Small intestine (tissue), 7 donors: ENCODE data around the gene SNTG2. TPM values are rescaled to one million over a fixed set of nuclear protein-coding genes. Genes with fewer than 3 reads are reported as not detected.

Experiments
- DNase-seq, 2 donors: peaks; one replicate each; pipeline versions ENCODE4 v3.0.0 to v3.0.0-alpha.2; 2013
- FAIRE-seq: peaks from 2 replicates; lab custom pipeline; 2012; peaks lifted over from hg19 to GRCh38; lab: Jason Lieb, UNC
- H3K27ac ChIP-seq, 3 donors: one replicate each; pipeline ENCODE4 v1.5.1; 2013; ENCODE audit warnings: low read length in 2 of 3, mild to moderate bottlenecking in 2 of 3, control low read depth in 1 of 3, inconsistent platforms in 1 of 3, low read depth in 1 of 3, moderate library complexity in 1 of 3
- H3K27me3 ChIP-seq, 3 donors: one replicate each; pipeline ENCODE4 v1.6.1; 2013; ENCODE audit warnings: low read length in 3 of 3, inconsistent platforms in 1 of 3; ENCODE audit not compliant: control insufficient read depth in 3 of 3, insufficient read depth in 3 of 3
- H3K36me3 ChIP-seq, 3 donors: one replicate each; pipeline ENCODE4 v1.6.1; 2013; ENCODE audit warnings: low read length in 3 of 3, inconsistent platforms in 1 of 3, low read depth in 1 of 3, mild to moderate bottlenecking in 1 of 3, moderate library complexity in 1 of 3; ENCODE audit not compliant: control insufficient read depth in 3 of 3, insufficient read depth in 2 of 3
- H3K4me1 ChIP-seq, 3 donors: one replicate each; pipeline ENCODE4 v1.6.1; 2013; ENCODE audit warnings: low read length in 2 of 3, inconsistent platforms in 1 of 3, low read depth in 1 of 3, mild to moderate bottlenecking in 1 of 3, moderate library complexity in 1 of 3; ENCODE audit not compliant: control insufficient read depth in 3 of 3, insufficient read depth in 2 of 3
- H3K4me3 ChIP-seq, 3 donors: one replicate each; pipeline ENCODE4 v1.5.1; 2013; ENCODE audit warnings: low read length in 3 of 3, control low read depth in 1 of 3, inconsistent platforms in 1 of 3, low read depth in 1 of 3, mild to moderate bottlenecking in 1 of 3, moderate library complexity in 1 of 3
- H3K9me3 ChIP-seq, 2 donors: one replicate each; pipeline ENCODE4 v1.6.1; 2013; ENCODE audit warnings: low read depth in 1 of 2, low read length in 1 of 2; ENCODE audit not compliant: control insufficient read depth in 2 of 2, insufficient read depth in 1 of 2
- WGBS, 3 donors: extraction: QIAGEN DNeasy Blood & Tissue Kit; methylation state at CpG; one replicate each; pipeline ENCODE4 v1.1.7; 2013; 5-methylcytosine and 5-hydroxymethylcytosine counted together
- polyA plus RNA-seq, 4 donors: library from polyadenylated mRNA; stranded (reverse) in 3 of 4; unstranded in 1 of 4; fragments of 200-250 nt in 3 of 4; fragments of 120-200 nt in 1 of 4; gene quantifications; one replicate each; pipeline versions ENCODE4 v1.2.1 to v1.2.3, GENCODE V29; 2013
- donor health status: healthy with polysubstance abuse.
- donor health status: control.
- donor health status: control.
- donor health status: Bipolar disorder and iron deficiency.
- donor health status: healthy.

The SNTG2 gene
- polyA plus RNA-seq, 4 donors = 0.25 to 1.1 (median 0.54) TPM; not detected in 1

DNA sequence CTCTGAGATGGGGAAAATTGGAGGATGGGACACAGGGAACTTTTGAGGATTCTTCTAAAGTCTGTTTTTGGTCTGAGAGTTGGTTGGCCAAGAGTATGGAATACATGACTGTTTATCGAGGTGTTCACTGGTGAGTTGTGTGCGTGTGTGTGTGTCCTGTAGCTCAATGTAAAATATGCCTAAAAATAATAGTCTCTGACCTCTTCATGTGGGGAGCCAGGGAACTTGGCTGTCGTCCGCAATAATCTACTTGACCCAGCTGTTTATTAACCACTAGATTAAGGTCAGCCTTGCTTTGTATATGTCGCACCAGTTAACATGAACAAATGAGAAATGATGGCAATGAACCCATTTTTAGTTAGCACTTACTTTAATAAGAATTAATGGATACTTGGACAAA is 285.2 kb downstream of the SNTG2 start:
- H3K27me3 ChIP-seq = no peaks in the 10 kb centered on the region
- 68 to 74% (median 69%) methylated on average over 5 of the region's 5 CpGs for WGBS, 3 donors
- no peak overlapping the region for H3K4me3 ChIP-seq
- no peak overlapping the region for H3K27ac ChIP-seq
- FAIRE-seq (no peak), DNase-seq (no peak)
- no peaks in the 10 kb centered on the region for H3K4me1 ChIP-seq
- H3K36me3 ChIP-seq = no peaks in the 10 kb centered on the region
- no peaks in the 10 kb centered on the region for H3K9me3 ChIP-seq

DNA sequence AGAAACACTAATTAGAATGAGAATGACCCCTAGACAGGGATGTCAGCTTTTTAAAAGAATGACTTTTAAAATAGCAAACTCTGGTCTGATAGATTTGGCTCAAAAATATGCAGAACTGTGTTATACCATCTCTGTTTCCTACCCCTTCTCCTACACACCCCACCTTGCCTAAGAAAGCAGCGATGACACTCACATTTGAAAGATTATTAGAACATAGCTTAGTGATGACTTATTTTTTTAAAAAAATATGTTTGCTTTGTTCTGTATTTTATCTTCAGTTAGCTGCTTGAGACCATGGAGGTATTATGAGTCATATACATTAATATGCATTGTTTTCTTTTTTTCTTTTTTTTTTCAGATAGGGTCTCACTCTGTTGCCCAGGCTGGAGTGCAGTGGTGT is 286.0 kb downstream of the SNTG2 start:
- FAIRE-seq (no peak), DNase-seq (no peak)
- Histone ChIP-seq H3K27ac (no peak overlapping the region), H3K27me3 (no peaks in the 10 kb centered on the region), H3K4me3 (no peak overlapping the region), H3K9me3 (no peaks in the 10 kb centered on the region), H3K4me1 (no peaks in the 10 kb centered on the region), H3K36me3 (no peaks in the 10 kb centered on the region)
- WGBS, 3 donors = 89 to 94% (median 89%) methylated on average over 1 of the region's 1 CpG

DNA sequence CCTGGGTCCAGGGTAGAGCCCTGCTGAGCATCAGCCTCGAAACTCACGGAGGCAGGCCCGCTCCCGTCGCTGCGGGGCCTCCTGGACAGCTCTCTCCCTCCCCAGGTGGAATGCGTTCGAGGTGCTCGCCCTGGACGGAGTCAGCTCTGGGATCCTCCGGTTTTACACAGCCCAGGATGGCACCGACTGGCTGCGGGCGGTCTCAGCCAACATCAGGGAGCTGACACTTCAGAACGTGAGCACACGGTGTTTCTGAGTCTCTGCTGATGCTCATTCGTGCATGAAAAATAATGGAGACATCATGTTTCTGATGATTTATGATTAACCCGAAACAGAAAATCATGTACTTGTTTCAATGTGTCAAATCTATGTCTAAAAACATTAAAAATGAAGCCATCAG is 287.1 kb downstream of the SNTG2 start:
- H3K27ac ChIP-seq = no peak overlapping the region
- FAIRE-seq = no peak
- H3K4me3 ChIP-seq = no peak overlapping the region
- H3K4me1 ChIP-seq = no peaks in the 10 kb centered on the region
- 80 to 85% (median 81%) methylated on average over 18 of the region's 18 CpGs for WGBS, 3 donors
- no peak for DNase-seq
- H3K9me3 ChIP-seq = no peaks in the 10 kb centered on the region
- H3K27me3 ChIP-seq = no peaks in the 10 kb centered on the region
- H3K36me3 ChIP-seq = no peaks in the 10 kb centered on the region

DNA sequence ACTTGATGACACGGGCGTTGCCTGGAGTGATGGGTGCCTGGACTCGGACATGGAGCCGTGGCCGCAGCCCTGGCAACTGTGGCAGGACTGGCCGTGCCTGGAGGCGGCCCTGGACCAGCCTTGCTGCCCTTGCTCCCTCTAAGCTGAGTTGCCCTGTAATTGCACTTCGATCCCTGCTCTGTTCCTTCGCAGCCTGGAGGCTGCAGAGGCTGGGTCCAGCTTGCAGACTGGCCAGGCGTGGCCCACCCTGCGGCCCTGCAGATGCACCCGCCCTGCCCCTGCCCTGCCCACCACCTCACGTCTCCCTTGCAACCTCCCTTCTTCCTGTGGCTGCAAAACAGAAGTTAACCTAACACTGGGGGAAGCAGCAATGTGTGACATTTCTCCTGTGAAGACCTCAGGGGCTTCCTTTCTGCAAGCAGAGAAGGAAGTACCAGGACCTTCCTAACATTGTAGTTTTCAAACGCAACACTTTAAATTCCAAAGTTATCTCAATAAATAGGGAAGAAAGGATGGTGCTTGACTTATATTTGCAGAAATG is 288.0 kb downstream of the SNTG2 start:
- FAIRE-seq = no peak

DNA sequence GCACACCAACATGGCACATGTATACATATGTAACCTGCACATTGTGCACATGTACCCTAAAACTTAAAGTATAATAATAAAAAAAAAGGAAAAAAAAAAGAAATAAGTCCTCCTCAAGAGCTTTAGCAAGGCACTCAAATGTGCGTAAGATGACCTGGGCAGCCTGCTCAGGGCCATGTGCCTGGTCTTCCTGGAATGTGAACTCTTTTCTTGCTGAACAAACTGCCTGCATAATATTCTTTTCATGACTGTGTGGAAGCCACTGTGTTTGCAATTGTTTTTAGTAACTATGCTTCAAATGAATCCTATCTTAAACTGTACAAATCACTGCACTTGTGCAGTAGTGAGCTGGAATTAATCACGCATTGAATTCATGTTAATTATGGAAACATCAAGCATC is 294.5 kb downstream of the SNTG2 start:
- no peak for FAIRE-seq
- 85 to 95% (median 85%) methylated on average over 2 of the region's 2 CpGs for WGBS, 3 donors

More for the DNA sequence above, 288.0 kb downstream of the SNTG2 start:
- WGBS, 3 donors = 69 to 75% (median 71%) methylated on average over 13 to 14 of the region's 14 CpGs
- no peak for DNase-seq
- no peaks in the 10 kb centered on the region for H3K27me3 ChIP-seq
- no peak overlapping the region for H3K4me3 ChIP-seq
- no peak overlapping the region for H3K27ac ChIP-seq
- no peaks in the 10 kb centered on the region for H3K9me3 ChIP-seq
- no peaks in the 10 kb centered on the region for H3K36me3 ChIP-seq
- H3K4me1 ChIP-seq = no peaks in the 10 kb centered on the region

DNA sequence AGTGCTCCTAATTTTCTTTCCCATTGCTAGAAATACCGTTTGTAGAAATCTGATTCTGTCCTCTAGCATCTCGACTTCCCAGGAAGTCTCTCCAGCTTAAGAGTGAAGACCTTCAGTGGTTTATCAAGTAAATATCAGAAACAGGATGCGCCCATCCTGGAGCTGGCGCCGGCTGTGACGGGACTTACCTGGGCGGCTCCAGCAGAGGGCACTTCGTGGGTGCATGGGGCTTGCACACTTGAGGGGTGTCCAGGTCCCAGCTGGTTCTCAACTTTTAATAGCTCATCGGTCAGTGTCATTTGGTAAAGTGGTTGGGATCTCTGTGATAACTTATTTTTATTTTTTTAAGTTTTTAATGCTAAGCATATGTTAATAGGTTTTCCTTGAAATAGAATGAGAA is 295.6 kb downstream of the SNTG2 start:
- no peaks in the 10 kb centered on the region for H3K9me3 ChIP-seq
- WGBS, 3 donors = 77 to 83% (median 80%) methylated on average over 9 of the region's 9 CpGs
- DNase-seq (no peak), FAIRE-seq (no peak)
- no peaks in the 10 kb centered on the region for H3K36me3 ChIP-seq
- no peak overlapping the region for H3K27ac ChIP-seq
- H3K27me3 ChIP-seq = peaks cover 0 to 2% (median 0%) of the 10 kb centered on the region in 3 donors
- H3K4me1 ChIP-seq = no peaks in the 10 kb centered on the region
- H3K4me3 ChIP-seq = no peak overlapping the region

More for the DNA sequence above, 294.5 kb downstream of the SNTG2 start:
- H3K27ac ChIP-seq = no peak overlapping the region
- no peaks in the 10 kb centered on the region for H3K9me3 ChIP-seq
- H3K4me3 ChIP-seq = no peak overlapping the region
- no peaks in the 10 kb centered on the region for H3K36me3 ChIP-seq
- H3K4me1 ChIP-seq = no peaks in the 10 kb centered on the region
- no peak for DNase-seq
- peaks cover 0 to 2% (median 0%) of the 10 kb centered on the region in 3 donors for H3K27me3 ChIP-seq

DNA sequence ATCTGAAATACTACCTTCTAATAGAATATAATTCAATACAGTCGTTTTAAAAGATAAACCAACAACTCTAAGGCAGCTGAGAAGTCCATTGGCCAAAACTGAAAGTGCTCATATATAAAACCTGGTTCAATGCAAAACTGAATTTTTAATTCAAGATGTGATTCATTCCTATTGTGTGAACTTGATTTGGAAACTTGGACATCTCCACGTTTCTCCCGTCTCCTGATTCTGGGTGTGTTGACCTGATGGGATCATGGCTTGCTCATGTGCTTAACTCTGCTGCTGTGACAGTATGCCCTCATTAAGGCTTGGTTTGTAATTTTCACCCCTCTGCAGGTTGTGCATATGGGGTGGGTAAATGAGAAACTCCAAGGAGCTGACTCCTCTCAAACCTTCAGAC is 296.3 kb downstream of the SNTG2 start:
- no peak overlapping the region for H3K27ac ChIP-seq
- no peaks in the 10 kb centered on the region for H3K36me3 ChIP-seq
- 67 to 78% (median 76%) methylated on average over 3 of the region's 3 CpGs for WGBS, 3 donors
- FAIRE-seq (no peak), DNase-seq (no peak)
- no peaks in the 10 kb centered on the region for H3K4me1 ChIP-seq
- no peak overlapping the region for H3K4me3 ChIP-seq
- no peaks in the 10 kb centered on the region for H3K9me3 ChIP-seq
- H3K27me3 ChIP-seq = peaks cover 0 to 3% (median 2%) of the 10 kb centered on the region in 3 donors

DNA sequence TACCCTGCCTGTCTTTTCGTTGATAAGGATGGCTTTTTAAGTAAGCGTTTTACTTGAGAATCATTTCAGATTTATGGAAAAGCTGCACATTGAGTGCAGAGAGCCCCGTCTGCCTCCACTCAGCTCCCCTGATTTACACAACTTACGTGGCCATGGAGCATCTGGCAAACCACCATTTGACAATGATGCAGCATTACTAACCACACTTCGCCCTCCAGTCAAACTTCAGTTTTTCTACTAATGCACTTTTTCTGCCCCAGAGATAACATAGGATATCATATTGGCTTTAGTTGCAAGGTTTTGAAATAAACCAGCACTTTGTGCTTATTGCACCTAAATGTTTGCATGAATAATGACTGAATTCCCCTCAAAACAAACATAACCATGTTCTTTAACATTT is 297.5 kb downstream of the SNTG2 start:
- WGBS, 3 donors = 62 to 70% (median 67%) methylated on average over 5 of the region's 5 CpGs

More for the DNA sequence above, 297.5 kb downstream of the SNTG2 start:
- no peak overlapping the region for H3K27ac ChIP-seq
- no peak for DNase-seq
- no peak overlapping the region for H3K4me3 ChIP-seq
- no peaks in the 10 kb centered on the region for H3K36me3 ChIP-seq
- H3K9me3 ChIP-seq = no peaks in the 10 kb centered on the region
- no peaks in the 10 kb centered on the region for H3K4me1 ChIP-seq
- H3K27me3 ChIP-seq = peaks cover 0 to 3% (median 2%) of the 10 kb centered on the region in 3 donors
- no peak for FAIRE-seq
